Left kidney (tissue), 2 donors: Measurements from ENCODE around the gene CASP8AP2. TPM values are rescaled to one million over a fixed set of nuclear protein-coding genes. Genes with fewer than 3 reads are reported as not detected.
"Not testable (repeated sequence)": the region's sequence is repeated elsewhere in the genome, so short reads cannot be mapped to it uniquely, and the experiment has no call there.

Source experiments
- DNase-seq: peaks from one replicate; pipeline ENCODE4 v3.0.0-alpha.2; 2013
- polyA plus RNA-seq: library from polyadenylated mRNA; unstranded; fragments of 120-200 nt; gene quantifications from one replicate; pipeline ENCODE4 v1.2.1, GENCODE V29; 2013; ENCODE audit not compliant: insufficient read length

Gene CASP8AP2
- polyA plus RNA-seq, 1 donor = 30.2 TPM

- no peak for DNase-seq
These were observed 57.9 kb downstream of the CASP8AP2 start for GRCh38 chr6:89887452-89888137.

GRCh38 chr6:89888138-89888514 lies 58.4 kb downstream of the CASP8AP2 start:
- no peak for DNase-seq

- DNase-seq = no peak
These were observed 59.2 kb downstream of the CASP8AP2 start for GRCh38 chr6:89888871-89889270.

GRCh38 chr6:89890845-89891528 lies 61.3 kb downstream of the CASP8AP2 start:
- not testable (repeated sequence) for DNase-seq

GRCh38 chr6:89892577-89892976 lies 62.9 kb downstream of the CASP8AP2 start:
- DNase-seq = not testable (repeated sequence)

- DNase-seq = no peak
These were observed 64.5 kb downstream of the CASP8AP2 start, which contains the start of gene GJA10 for GRCh38 chr6:89894169-89894568. Gene GJA10, plus strand, starts transcription at chr6:89894469. Its CDS starts 0 bp downstream, at chr6:89894469.

- peak; percentile 83 for DNase-seq
These were observed 65.7 kb downstream of the CASP8AP2 start for GRCh38 chr6:89895276-89895874.

GRCh38 chr6:89910001-89910901 lies 80.6 kb downstream of the CASP8AP2 start:
- DNase-seq = not testable (repeated sequence)

- no peak for DNase-seq
These were observed 81.2 kb downstream of the CASP8AP2 start for GRCh38 chr6:89910902-89911240.

- no peak for DNase-seq
These were observed 86.6 kb downstream of the CASP8AP2 start for GRCh38 chr6:89916136-89916920.

GRCh38 chr6:89917216-89917615 lies 87.5 kb downstream of the CASP8AP2 start:
- no peak for DNase-seq

- no peak for DNase-seq
These were observed 88.2 kb downstream of the CASP8AP2 start for GRCh38 chr6:89917801-89918366.

Other genes with a start within 250 kb of the CASP8AP2 start
- gene LYRM2, start 191.1 kb upstream of the CASP8AP2 start, polyA plus RNA-seq = 53.8 TPM
- 57.7 TPM for gene MDN1, start 10.1 kb upstream of the CASP8AP2 start, polyA plus RNA-seq
- not detected for gene GJA10, start 64.6 kb downstream of the CASP8AP2 start, polyA plus RNA-seq